Sciatic nerve (tissue), 2 donors: Measurements from ENCODE around the gene LIN7A. TPM values are rescaled to one million over a fixed set of nuclear protein-coding genes. Genes with fewer than 3 reads are reported as not detected.

Experiments used
- ATAC-seq: fragments of 200-7000 bp; cut with Tn5 transposase; one replicate; pipeline ENCODE4 v1.9.1; 2020; ENCODE audit warnings: mild to moderate bottlenecking, moderate library complexity
- DNase-seq: peaks from one replicate; pipeline ENCODE4 v3.0.0-alpha.2; 2020; ENCODE audit warnings: low spot score
- intact Hi-C: fragments of 100-400 bp; cut with DNase I; formaldehyde crosslinking; loops from one replicate; pipeline ENCODE4 v1.14.2; 2022
- total RNA-seq: library from RNA; stranded (reverse); fragmentation: NEBNext Ultra II Directional; extraction: Animal tissue kit (Norgen Biotek cat#: 25700); gene quantifications from one replicate; pipeline ENCODE4 v1.2.1, GENCODE V29; 2021
- donor health status: DM: no; HTN: no; CAD: no.
- donor health status: DM: no; HTN: no; CAD: no.

LIN7A gene
- total RNA-seq, 1 donor from 2014 or later = 16.5 TPM

GRCh38 chr12:80864046-80864735, 73.5 kb downstream of the LIN7A start:
- intact Hi-C loops = no loop called here
- DNase-seq (no peak), ATAC-seq (peak; percentile 48)

- intact Hi-C loops = no loop called here
- no peak for DNase-seq
These were observed 75.2 kb downstream of the LIN7A start for GRCh38 chr12:80862531-80862930.

DNA sequence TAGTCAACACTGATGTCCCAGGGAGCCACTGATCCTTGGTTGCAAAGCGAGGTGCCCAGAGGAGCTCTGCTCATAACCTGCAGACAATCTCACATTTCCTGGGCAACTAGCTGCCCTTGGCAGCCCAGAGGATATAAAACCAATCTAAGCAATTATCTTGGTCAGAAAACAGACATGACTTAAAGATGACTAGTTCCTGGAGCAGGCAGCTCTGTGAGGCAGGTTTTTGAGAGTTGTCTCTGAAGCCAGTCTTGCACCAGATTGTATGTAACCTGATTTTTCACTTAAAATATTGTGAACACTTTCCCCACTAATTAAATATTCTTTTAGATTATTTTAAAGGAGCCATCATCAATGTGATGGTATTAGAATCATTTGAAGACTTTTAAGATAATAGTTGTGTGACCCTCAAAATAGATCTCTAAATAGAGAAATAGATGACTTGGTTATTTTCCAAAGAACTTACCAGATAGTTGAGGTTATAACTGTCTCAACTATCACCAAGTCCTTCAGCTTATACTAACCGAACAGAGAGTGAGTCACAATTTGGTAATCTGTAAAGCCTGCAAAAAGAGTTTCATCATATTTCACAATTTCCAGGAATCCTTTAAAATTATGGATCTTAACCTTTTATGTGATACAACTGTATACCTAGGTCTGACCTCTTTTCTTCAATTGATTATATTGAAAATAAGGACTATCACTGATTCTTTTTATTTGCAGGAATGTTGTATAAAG, 75.9 kb downstream of the LIN7A start:
- ATAC-seq (no peak), DNase-seq (no peak)
- intact Hi-C loops = no loop called here

More at GRCh38 chr12:80862531-80862930, 75.2 kb downstream of the LIN7A start:
- ATAC-seq = no peak

DNA sequence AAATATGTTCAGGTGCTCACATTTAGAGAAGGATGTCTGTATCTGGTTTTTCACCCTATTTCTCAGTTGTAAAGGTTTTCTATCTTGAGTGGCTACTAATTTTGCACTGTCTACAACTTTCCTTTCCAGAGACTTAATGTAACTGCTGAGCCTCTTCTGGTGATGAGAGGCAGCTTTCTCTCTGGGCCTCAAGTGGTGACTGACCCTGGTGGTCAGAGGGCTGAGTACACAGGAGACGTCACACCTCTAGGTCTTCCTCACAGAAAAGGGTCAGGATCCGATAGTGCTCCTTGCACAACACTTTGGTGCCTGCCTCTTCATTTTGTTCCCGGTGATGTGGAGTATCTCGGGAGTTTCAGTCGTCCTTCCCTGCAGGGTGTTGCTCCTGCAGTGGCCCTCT, 76.8 kb downstream of the LIN7A start:
- intact Hi-C loops = no loop called here
- DNase-seq (no peak), ATAC-seq (no peak)

- intact Hi-C loops = no loop called here
- DNase-seq (no peak), ATAC-seq (no peak)
These were observed 77.5 kb downstream of the LIN7A start for GRCh38 chr12:80860206-80860605.

DNA sequence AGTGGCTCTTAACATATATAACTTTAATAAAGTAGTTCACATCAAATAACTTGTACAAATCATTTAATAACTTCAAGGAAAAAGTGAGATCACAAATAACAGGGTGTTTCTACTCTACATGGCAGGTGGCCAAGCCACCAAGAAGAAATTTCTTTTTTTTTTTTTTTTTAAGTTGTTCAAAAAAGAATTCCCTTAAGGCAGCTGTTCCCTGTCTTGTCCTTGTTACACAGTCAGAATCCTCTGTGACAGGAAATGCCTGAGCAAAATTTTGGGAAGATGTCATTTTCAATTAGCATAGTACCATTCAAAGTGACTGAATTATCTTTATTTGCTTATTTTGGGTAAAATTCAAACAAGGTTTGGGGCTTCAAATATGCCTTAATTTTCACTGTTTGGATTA, 79.4 kb downstream of the LIN7A start:
- intact Hi-C loops = no loop called here
- ATAC-seq (no peak), DNase-seq (no peak)

DNA sequence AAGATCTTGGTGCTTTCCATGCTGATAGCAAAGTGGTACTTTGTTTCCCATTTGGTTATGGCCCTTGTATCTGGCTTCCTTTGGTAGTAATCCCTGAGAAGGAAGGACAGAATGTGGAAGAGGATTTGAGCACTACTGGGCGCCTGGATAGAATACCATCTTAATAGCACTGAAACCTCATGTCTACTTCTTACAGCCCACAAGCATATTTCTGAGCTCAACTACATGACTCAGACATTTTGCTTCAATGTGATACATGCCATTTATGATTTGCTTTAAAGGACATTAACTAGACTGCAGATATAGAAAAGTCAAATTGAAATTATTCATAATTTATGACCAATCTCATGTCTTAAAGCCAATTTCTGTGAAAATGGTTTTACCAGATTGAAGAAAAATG, 80.4 kb downstream of the LIN7A start:
- DNase-seq (no peak), ATAC-seq (no peak)
- intact Hi-C loops = no loop called here

- intact Hi-C loops = no loop called here
- no peak for ATAC-seq
- DNase-seq = no peak
These were observed 88.4 kb downstream of the LIN7A start for GRCh38 chr12:80849337-80849736.

DNA sequence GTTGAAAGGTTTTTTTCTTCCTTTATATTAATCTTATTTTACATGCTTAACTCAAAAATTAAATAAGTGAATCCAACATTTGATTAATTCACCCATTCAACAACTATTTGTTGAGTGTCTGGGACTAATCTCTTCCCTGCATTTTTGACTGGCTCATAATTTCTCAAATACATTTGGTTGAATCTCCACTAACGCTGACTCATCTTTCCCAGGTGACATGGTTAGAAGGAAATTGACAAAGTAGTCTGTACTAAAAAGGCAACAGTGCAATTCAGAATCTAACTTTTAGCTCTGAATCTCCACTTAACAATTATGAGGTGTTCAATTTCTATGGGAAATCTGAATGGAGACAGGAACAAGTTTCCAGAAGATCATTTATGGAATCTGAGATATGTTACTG, 88.9 kb downstream of the LIN7A start:
- no peak for ATAC-seq

DNA sequence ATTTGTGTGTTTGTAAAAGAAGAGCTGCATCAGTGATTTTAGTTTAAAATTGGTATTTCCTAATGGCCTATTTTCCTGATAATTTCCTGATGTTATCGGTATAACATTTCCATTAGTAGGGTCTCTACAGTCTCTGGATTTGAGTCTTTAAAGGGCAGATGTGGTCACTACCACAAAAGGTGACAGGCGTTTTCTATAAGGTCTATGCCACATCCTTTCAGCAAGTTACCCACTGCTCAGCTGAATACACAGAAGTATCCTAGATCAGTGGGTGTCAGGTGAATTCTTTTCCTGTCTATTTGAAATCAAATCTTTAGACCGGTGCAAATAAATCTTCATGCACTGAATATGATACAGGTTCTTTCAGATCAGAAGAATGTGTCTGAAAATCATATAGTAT, 90.2 kb downstream of the LIN7A start:
- intact Hi-C loops = no loop called here
- ATAC-seq (no peak), DNase-seq (no peak)

More for the DNA sequence above, 88.9 kb downstream of the LIN7A start:
- DNase-seq = no peak
- intact Hi-C loops = no loop called here

DNA sequence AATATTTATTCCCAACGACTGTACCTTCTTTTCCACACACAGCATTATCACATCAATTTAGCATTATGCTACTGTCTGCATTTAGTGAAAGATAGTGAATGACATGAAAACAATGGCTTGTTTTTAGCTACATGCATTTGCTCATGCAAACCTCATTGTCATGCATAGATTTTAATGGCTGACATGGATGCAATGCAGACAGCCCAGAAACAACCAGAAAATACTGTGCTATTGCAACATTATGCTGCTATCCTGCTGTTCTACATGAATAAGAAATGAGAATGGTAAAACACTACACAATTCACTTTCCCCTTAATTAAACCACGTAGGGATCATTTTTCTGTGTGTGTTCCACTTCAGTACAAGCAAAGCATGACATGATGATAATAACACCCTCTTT, 90.8 kb downstream of the LIN7A start:
- ATAC-seq (no peak), DNase-seq (no peak)
- intact Hi-C loops = no loop called here

DNA sequence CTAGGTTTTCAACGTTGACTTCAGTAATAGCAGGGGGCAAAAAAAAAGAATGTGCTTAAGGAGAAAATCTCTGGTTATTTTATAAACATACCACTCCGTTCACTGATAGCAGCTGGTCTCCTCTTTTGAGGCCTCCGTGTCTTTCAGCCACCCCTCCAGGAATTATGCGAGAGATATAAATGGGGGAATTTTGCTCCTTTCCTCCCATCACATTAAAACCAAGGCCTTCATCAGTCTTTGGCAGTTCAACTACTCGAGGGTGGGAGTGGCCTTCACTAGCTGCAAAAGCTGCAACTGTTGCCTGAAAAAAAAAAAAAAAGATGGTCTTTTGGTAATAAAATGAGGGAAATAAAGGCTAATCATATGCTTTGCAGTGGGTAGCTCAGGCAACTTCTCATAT, 92.1 kb downstream of the LIN7A start:
- ATAC-seq (no peak), DNase-seq (no peak)
- intact Hi-C loops = no loop called here

- no peak for ATAC-seq
- intact Hi-C loops = no loop called here
- no peak for DNase-seq
These were observed 93.8 kb downstream of the LIN7A start for GRCh38 chr12:80843969-80844368.

DNA sequence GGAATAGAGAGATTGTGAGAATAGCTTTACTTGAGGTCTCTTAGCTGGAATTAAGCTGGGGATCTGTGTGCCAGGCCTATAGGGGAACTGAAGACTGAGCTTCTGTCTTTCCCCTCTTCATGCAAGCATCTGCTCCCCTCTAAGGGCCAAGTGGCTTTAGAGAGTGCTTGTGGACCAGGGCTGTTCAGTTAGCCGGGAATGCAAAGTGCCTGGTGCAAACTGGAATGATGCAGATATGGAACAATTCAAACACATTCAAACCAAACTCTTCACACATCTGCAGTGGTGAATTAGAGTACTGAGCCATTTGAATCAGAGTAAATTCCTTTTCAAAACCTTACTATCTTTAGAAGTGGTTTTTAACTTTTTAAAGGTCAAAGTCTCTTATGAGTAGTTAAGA, 99.0 kb downstream of the LIN7A start:
- intact Hi-C loops = no loop called here
- peak; percentile 61 for ATAC-seq

GRCh38 chr12:80838024-80838658, 99.6 kb downstream of the LIN7A start:
- DNase-seq (no peak), ATAC-seq (peak; percentile 68)
- intact Hi-C loops = no loop called here

More for the DNA sequence above, 99.0 kb downstream of the LIN7A start:
- DNase-seq = no peak

- intact Hi-C loops = no loop called here
- DNase-seq (no peak), ATAC-seq (peak; percentile 87)
These were observed 100.3 kb downstream of the LIN7A start for GRCh38 chr12:80837342-80837978.

- intact Hi-C loops = no loop called here
- DNase-seq (no peak), ATAC-seq (no peak)
These were observed 103.0 kb downstream of the LIN7A start for GRCh38 chr12:80834724-80835123.

DNA sequence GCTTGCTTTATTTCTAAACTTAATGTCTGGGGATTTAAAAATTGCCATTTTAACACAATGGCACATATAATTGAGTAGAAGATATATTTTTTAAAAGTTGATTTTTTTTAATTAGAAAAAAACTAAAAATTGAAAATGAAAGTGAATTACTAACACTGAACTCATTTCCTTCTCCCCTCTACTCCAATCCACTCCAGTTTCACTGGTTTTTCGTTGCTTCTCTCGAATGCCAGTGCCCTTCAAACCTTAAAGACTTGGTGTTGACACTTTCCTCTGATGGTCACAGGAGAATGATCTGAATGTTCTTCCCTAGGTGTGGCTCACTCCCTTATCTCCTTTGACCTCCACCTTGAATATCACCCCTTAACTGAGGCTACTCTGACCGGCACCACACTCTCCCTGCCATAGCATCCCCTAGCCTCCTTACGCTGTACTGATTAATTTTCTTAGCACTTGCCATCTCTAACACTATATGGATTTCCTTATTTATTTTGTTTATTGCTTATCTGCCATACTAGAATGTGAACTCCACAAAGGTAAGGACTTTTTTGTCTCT, 107.1 kb downstream of the LIN7A start:
- intact Hi-C loops = no loop called here
- DNase-seq (no peak), ATAC-seq (no peak)

- intact Hi-C loops = no loop called here
- ATAC-seq = no peak
These were observed 108.0 kb downstream of the LIN7A start for GRCh38 chr12:80829767-80830166.

More at GRCh38 chr12:80829767-80830166, 108.0 kb downstream of the LIN7A start:
- DNase-seq = no peak
